NCI-H1092 (cell line): ENCODE results near the gene ZNF90.
"Not testable (repeated sequence)": the region's sequence is repeated elsewhere in the genome, so short reads cannot be mapped to it uniquely, and the experiment has no call there.

Experiments used
- DNase-seq: peaks from one replicate; lab custom pipeline; 2025; lab: John Stamatoyannopoulos, UW

The ZNF90 gene

DNA sequence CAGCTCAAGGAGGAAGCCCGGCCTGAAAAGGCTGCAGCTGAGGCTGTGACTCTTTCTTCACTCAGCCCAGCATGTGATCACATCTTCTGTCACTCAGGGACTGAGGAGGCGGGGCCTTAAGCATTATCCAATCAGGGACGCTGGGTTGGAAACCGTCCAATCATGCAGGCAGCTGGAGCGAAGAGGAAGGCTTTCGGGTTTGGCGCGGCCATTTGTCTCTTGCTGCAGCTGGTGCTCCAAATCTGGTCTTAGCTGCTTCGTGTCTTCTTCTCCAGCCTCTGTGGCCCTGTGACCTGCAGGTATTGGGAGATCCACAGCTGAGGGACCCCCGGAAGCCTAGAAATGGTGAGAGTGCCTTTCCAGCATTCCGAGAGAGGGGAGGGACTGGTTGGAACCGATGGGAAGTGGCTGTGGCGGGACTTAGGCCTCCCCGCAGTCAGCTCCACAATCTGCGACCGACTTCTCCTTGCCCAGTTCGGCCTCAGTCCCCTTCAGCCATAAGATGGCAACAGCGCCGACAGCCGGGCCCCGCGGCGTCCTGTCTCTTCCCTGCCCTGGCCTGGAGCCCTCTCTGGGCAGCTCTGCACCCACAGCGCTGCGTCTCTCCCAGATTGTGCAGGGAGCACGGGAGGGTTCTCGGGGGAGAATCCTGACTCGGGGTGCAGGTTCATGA is at the start of gene ZNF90:
Gene ZNF90, plus strand, starts transcription at position 210 of the 673 bp plus-strand sequence. Its CDS starts 133 bp downstream, at position 343.
- peak; percentile 89 for DNase-seq

GRCh38 chr19:20028611-20029010 is 49.2 kb upstream of the ZNF90 start:
- no peak for DNase-seq

DNA sequence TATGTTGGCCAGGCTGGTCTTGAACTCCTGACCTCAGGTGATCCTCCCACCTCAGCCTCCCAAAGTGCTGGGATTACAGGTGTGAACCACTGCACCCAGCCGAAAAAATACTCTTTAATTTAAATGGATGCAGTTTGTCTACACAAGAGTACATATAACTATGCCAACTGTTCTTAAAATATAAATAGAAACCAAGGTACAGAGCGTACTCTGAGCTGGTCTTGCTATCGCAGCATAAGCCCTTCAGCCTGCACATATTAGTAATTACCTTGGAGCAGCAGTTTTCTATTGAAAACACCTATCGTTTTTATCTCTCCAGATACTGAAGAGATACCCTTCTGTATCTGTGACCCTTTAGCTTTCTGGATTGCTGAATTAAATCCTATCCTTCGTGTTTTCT is 41.9 kb upstream of the ZNF90 start:
- DNase-seq, result no peak

DNA sequence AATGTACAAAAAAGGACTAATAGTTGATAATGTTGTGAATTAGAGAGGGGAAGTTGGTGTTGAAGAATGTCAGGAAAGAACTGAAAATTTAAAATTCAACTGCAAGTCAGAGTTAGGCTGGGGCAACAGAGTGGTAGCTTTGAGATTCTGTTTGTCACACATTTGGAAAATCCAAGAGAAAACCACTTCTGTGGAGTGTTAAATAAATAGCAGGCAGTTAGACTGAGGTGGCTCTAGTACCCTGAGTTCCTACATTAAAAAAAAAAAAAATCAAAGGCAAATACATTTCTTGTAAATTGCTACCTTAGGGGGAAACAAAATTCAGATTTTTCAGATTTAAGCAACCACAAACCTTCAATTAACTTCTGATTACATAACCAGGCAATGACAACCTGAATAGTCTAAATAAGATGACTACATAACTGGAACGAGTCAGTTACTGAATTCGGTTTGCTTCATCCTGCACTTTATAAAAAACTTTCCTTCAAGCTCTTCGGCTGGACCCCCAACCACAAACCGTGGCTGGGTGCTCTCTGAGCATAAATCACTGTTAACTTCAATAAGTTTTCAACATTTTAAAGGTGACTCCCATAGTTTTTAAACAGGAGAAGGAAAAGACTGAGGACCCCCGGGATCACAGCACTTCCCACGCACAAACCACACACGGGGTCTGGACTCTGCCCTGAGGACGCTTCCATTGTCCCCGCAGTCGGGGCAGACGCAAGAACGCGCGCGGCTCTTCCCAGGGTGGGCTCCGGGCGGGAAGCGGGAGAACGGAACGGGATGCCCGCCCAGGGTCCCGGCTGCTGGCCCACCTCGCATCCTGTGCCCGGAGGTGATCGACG is 39.2 kb upstream of the ZNF90 start:
- DNase-seq, result no peak

DNA sequence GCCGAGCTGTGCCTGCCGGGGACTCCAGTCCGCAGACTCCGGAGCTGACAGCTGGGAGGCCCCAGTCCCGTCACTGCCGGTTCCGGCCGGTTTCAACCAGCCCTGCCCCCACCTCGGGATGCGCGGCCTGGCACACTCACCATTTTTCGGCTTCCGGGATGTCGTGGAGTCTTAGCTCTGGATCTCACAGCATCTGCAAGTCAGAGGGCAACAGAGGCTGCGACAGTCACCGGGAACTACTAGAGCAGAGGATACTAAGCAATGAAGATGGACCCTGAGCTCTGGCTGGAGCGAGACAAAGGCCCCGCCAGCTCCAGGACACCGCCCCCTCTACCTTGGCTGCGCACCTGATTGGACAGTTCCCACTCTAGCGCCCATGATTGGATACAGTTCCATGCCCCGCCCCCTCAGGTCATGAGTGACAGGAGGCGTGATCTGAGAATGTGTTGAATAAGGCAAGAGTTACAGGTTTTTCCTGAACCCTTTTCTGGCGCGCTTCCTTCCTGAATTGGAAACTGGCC is 38.5 kb upstream of the ZNF90 start, which contains the start of gene ZNF682:
Gene ZNF682, minus strand, starts transcription at position 303 of the 521 bp plus-strand sequence. Its CDS starts 160 bp downstream, at position 143.
- peak; percentile 93 for DNase-seq

GRCh38 chr19:20044663-20045062 is 33.1 kb upstream of the ZNF90 start:
- no peak for DNase-seq

- not testable (repeated sequence) for DNase-seq
Measured at GRCh38 chr19:20045742-20046141, 32.1 kb upstream of the ZNF90 start.

- peak; percentile 92 for DNase-seq
Measured at GRCh38 chr19:20051841-20052768, 25.7 kb upstream of the ZNF90 start.

DNA sequence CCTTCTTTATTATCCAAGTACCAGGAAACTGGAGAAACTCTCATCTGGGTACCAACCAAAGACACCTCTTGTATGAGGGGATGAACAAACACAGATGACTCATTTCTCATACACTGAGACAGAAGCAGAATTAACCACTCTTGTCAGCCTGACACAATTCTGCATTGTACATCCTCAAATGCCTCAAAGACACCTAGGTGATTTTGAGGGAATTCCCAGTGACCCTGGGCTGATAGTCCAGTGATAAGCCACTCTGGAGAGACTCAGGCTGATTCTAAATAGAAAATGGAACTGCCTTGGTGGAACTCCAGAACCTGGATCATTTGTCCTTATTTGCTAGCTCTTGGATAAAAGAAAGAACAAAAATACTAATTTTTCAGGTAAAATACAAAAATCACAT is 19.1 kb upstream of the ZNF90 start:
- DNase-seq, result not testable (repeated sequence)

DNA sequence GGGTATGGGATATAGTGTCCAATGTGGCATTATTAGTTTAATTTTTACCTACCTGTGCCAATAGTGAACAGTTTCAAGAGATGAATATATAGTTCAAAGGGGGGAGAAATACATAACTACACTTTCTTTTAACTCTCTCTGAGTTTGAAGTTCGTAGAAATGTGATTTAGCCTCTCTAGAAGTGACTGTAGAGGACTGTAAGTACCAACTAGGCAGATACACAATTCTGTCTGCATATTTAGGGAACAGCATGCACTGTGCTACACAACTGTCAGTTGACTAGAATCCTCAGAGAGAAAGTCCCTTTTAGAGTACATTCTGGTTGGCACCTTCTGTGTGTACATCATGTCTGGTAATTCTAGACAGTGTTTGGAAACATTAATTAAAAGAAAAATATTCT is 17.5 kb upstream of the ZNF90 start:
- no peak for DNase-seq

GRCh38 chr19:20066861-20067260 is 10.9 kb upstream of the ZNF90 start:
- DNase-seq, result no peak

GRCh38 chr19:20067943-20068342 is 9.9 kb upstream of the ZNF90 start:
- no peak for DNase-seq

- not testable (repeated sequence) for DNase-seq
Measured at GRCh38 chr19:20068559-20068958, 9.2 kb upstream of the ZNF90 start.

DNA sequence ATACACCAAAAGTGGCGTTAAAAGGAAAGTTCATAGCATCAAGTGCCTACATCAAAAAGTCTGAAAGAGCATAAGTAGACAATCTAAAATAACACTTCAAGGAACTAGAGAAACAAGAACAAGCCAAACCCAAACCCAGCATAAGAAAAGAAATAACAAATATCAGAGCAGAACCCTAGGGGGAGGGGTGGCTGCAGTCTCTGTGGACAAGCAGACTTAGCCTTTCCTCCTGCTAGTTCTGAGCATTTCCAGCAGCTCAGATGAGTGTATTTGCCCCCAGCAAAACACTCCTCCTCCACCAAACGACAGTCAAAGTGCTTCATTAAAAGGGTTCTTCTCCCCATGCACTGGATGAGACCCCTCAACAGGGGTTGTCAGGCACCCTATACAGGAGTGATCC is 7.1 kb upstream of the ZNF90 start:
- no peak for DNase-seq

GRCh38 chr19:20072936-20073335 is 4.9 kb upstream of the ZNF90 start:
- DNase-seq, result no peak

GRCh38 chr19:20078581-20079031 is 806 bp downstream of the ZNF90 start:
- DNase-seq, result no peak

- DNase-seq, result no peak
Measured at GRCh38 chr19:20079476-20079875, 1.7 kb downstream of the ZNF90 start.

DNA sequence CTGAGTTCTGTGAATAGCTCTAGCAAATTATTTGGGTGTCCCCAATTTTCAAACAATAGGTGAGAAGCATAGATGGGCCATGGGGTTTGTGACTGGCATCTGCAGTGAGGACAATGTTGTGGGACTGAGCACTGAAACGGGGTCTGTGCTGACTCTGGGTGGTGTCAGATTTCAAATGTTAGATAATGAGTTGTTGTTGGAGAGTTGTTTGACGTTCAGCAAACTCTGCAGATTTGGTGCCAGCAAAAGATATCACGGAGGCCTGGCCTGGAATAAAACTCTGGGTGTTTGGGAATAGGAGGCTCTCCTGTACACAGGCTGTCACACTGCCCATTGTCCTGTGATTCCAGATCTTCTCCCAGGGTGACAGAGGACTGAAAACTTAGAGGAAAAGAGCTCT is 2.9 kb downstream of the ZNF90 start:
- DNase-seq, result no peak

DNA sequence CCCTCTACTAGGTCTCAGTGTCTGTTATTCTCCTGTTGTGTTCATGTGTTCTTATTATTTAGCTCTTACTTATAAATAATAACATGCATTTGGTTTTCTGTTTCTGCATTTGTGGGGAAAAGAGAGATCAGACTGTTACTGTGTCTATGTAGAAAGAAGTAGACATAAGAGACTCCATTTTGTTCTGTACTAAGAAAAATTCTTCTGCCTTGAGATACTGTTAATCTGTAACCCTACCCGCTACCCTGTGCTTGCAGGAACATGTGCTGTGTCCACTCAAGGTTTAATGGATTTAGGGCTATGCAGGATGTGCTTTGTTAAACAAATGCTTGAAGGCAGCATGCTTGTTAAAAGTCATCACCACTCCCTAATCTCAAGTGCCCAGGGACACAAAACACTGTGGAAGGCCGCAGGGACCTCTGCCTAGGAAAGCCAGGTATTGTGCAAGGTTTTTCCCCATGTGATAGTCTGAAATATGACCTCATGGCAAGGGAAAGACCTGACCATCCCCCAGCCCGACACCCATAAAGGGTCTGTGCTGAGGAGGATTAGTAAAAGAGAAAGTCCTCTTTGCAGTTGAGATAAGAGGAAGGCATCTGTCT is 4.5 kb downstream of the ZNF90 start:
- DNase-seq, result not testable (repeated sequence)

DNA sequence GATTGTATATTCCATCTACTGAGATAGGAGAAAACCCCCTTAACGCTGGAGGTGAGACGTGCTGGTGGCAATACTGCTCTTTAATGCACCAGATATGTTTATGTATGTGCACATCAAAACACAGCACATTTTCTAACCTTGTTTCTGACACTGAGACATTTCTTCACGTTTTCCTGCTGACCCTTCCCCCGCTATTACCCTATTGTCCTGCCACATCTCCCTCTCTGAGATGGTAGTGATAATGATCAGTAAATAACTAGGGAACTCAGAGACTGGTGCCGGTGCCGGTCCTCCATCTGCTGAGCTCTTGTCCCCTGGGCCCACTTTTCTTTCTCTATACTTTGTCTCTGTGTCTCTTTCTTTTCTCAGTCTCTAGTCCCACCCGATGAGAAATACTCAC is 5.1 kb downstream of the ZNF90 start:
- DNase-seq, result not testable (repeated sequence)

GRCh38 chr19:20102097-20102496 is 24.3 kb downstream of the ZNF90 start:
- no peak for DNase-seq
